Activated CD4-positive, CD25-positive, alpha-beta regulatory T cell treated with anti-CD3 and anti-CD28 coated beads, Interleukin-2, amount 50 U/mL, for 16 hours (primary cell): ENCODE data around the gene RPL7A.
"Not testable (repeated sequence)": the region's sequence is repeated elsewhere in the genome, so short reads cannot be mapped to it uniquely, and the experiment has no call there.

Experiments
- DNase-seq: peaks from one replicate; pipeline ENCODE4 v3.0.0-alpha.2; 2020; ENCODE audit warnings: low read depth, low spot score

Gene RPL7A

GRCh38 chr9:133387680-133388079 lies 39.7 kb downstream of the RPL7A start:
- no peak for DNase-seq

- no peak for DNase-seq
These were observed 41.1 kb downstream of the RPL7A start for GRCh38 chr9:133389025-133389557.

GRCh38 chr9:133389562-133389961 lies 41.5 kb downstream of the RPL7A start:
- DNase-seq = no peak

GRCh38 chr9:133390713-133391112 lies 42.7 kb downstream of the RPL7A start:
- DNase-seq = no peak

- not testable (repeated sequence) for DNase-seq
These were observed 43.4 kb downstream of the RPL7A start for GRCh38 chr9:133391449-133391848.

- DNase-seq = not testable (repeated sequence)
These were observed 44.3 kb downstream of the RPL7A start for GRCh38 chr9:133392308-133392707.

- DNase-seq = no peak
These were observed 45.4 kb downstream of the RPL7A start for GRCh38 chr9:133393399-133393798.

- DNase-seq = no peak
These were observed 46.8 kb downstream of the RPL7A start for GRCh38 chr9:133394687-133395271.

- DNase-seq = no peak
These were observed 48.9 kb downstream of the RPL7A start for GRCh38 chr9:133396952-133397351.

- DNase-seq = no peak
These were observed 49.4 kb downstream of the RPL7A start for GRCh38 chr9:133397370-133397769.

- no peak for DNase-seq
These were observed 49.9 kb downstream of the RPL7A start for GRCh38 chr9:133397895-133398294.

- DNase-seq = no peak
These were observed 52.3 kb downstream of the RPL7A start for GRCh38 chr9:133400292-133400691.
